ENCODE measurements around the gene TSPAN17. TPM values are rescaled to one million over a fixed set of nuclear protein-coding genes. Genes with fewer than 3 reads are reported as not detected.

TSPAN17 gene
- total RNA-seq, 6 experiments from 2014 or later: 10.9 to 20.8 (median 13.6) TPM

DNA sequence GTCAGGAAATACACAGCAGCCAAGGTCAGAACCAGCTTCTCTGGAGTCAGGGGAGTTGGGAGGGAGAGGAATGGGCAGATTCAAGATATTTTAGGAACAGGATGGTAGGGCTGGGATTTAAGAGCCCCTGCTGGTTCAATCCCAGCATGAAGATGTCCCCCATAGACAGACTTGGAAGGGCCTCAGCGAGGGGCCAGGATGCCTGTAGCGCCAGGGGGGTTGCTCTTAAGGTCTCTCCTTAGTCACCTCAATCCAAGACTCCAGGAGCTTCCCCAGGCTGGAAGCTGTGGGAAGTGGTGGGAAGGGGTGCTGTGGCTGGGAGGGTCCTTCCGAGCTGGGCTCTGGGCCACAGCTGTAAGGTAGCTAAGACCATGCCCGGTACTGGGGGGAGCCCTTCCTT, 8.1 kb upstream of the TSPAN17 start:
- TF ChIP-seq, protein P1, sequence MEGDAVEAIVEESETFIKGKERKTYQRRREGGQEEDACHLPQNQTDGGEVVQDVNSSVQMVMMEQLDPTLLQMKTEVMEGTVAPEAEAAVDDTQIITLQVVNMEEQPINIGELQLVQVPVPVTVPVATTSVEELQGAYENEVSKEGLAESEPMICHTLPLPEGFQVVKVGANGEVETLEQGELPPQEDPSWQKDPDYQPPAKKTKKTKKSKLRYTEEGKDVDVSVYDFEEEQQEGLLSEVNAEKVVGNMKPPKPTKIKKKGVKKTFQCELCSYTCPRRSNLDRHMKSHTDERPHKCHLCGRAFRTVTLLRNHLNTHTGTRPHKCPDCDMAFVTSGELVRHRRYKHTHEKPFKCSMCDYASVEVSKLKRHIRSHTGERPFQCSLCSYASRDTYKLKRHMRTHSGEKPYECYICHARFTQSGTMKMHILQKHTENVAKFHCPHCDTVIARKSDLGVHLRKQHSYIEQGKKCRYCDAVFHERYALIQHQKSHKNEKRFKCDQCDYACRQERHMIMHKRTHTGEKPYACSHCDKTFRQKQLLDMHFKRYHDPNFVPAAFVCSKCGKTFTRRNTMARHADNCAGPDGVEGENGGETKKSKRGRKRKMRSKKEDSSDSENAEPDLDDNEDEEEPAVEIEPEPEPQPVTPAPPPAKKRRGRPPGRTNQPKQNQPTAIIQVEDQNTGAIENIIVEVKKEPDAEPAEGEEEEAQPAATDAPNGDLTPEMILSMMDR (IDR thresholded peaks at IDR 0.05): no peak
- TF ChIP-seq POLR2A (IDR thresholded peaks at IDR 0.05): no peak
- WGBS (ENCODE audit: insufficient coverage, low coverage, low lambda C conversion rate, missing lambda C conversion rate): 100% methylated on average over 1 of the region's 4 CpGs
- Histone ChIP-seq H3K9me3 (no peaks in the 10 kb centered on the region), H3K36me3 (no peaks in the 10 kb centered on the region), H3K27ac (no peak overlapping the region), H3K27me3 (no peaks in the 10 kb centered on the region), H3K4me1 (no peaks in the 10 kb centered on the region), H3K4me3 (no peak overlapping the region)
- no peak for DNase-seq
- ATAC-seq: no peak
- intact Hi-C loops (cut with DNase I): no loop called here

DNA sequence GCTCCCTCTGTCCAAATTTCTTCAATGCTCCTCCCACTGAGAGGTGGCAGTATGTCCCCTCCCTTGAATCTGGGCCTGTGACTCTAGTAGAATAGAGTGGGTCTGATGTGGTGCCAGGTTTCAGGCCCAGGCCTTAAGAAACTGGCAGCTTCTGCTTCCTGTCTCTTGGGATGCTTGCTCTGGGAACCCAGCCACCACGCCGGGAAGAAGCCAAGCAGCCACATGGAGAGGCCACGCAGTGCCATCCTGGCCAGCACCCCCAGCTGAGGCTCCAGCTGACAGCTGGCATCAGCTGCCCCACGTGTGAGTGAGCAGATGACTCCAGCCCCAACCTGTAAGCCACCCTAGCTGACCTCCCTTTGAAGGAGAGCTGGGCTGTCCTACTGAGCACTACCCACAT, 7.3 kb upstream of the TSPAN17 start:
- no peak for DNase-seq
- H3K4me1 ChIP-seq: no peaks in the 10 kb centered on the region
- TF ChIP-seq POLR2A (IDR thresholded peaks at IDR 0.05): no peak
- TF ChIP-seq, protein P1 (IDR thresholded peaks at IDR 0.05): no peak
- no peaks in the 10 kb centered on the region for H3K27me3 ChIP-seq
- no peak overlapping the region for H3K27ac ChIP-seq
- intact Hi-C loops (cut with DNase I): no loop called here
- no peak for ATAC-seq
- no peaks in the 10 kb centered on the region for H3K9me3 ChIP-seq
- no peaks in the 10 kb centered on the region for H3K36me3 ChIP-seq
- no peak overlapping the region for H3K4me3 ChIP-seq
- no CpG with 5 or more reads among the region's 4 CpGs for WGBS (ENCODE audit: insufficient coverage, low coverage, low lambda C conversion rate, missing lambda C conversion rate)

DNA sequence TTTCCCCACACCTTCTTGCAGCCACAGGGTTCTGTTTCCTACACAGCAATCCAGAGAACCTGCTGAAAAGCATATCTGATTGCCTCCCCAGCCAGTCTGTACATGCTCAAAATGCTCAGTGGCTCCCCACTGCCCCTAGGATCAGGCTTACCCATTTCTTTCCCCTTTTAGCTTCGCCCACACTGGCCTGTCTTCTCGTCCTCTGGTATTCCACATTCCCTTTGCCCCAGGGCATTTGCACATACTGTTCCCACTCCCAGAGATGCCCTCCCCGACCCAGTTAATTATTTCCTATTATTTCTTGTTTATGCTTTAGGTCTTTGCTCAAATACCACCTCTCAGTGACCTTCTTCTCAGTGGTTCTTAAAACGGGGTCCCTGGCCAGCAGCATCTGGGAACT, 6.7 kb upstream of the TSPAN17 start:
- Histone ChIP-seq H3K4me3 (no peak overlapping the region), H3K9me3 (no peaks in the 10 kb centered on the region), H3K36me3 (no peaks in the 10 kb centered on the region), H3K27me3 (no peaks in the 10 kb centered on the region), H3K4me1 (no peaks in the 10 kb centered on the region), H3K27ac (no peak overlapping the region)
- DNase-seq (no peak), ATAC-seq (no peak)
- intact Hi-C loops (cut with DNase I): no loop called here
- TF ChIP-seq POLR2A (IDR thresholded peaks at IDR 0.05): no peak
- TF ChIP-seq, protein P1 (IDR thresholded peaks at IDR 0.05): no peak
- 77% methylated on average over 4 of the region's 4 CpGs for WGBS (ENCODE audit: insufficient coverage, low coverage, low lambda C conversion rate, missing lambda C conversion rate)

DNA sequence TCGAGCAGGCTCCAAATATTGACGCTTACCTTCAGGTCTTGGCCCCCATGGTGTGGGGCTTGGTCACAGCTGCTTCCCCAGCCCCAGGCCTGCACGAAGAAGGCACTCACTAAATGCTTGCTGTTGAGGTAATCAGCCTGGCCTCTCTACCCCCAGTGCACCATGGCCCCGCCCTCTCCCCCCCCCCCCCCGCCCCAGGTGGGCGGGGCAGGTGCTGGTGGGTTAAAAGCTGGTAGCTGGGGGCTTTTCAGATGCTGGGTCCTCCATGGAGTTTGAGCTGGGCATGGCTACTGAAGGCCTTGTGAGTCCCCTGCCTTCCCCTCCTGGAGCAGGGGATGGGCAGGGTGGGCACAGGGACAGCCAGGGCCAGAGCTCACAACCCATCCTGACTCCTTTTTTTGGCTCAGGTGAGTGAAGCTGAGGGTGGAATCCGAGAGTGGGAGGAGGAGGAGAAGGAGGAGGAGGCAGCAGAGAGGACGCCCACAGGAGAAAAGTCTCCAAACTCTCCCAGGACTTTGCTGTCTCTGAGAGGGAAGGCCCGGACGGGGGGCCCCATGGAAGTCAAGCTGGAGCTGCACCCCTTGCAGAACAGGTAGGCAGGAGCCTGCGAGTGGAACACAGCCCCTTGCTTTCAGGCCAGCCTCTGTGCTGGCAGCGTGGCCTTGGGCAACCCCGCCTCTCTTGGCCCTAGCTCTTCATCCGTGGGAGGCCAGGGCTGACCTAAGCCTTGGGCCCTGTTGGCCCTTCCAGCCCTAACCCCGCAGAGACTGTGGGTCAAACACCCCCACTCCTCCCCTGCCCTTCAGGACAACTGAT, 4.4 kb upstream of the TSPAN17 start:
- ATAC-seq: peak in 1 of 4 donors; percentile 19
- 0% methylated on average over 1 of the region's 15 CpGs for WGBS (ENCODE audit: insufficient coverage, low coverage, low lambda C conversion rate, missing lambda C conversion rate)

More for the DNA sequence above, 4.4 kb upstream of the TSPAN17 start:
- no peaks in the 10 kb centered on the region for H3K27me3 ChIP-seq
- H3K36me3 ChIP-seq: no peaks in the 10 kb centered on the region
- H3K9me3 ChIP-seq: no peaks in the 10 kb centered on the region
- TF ChIP-seq, protein P1 (IDR thresholded peaks at IDR 0.05): no peak
- no peak for TF ChIP-seq POLR2A (IDR thresholded peaks at IDR 0.05)
- no peak overlapping the region for H3K4me3 ChIP-seq
- intact Hi-C loops (cut with DNase I): no loop called here
- DNase-seq: no peak
- no peak overlapping the region for H3K27ac ChIP-seq
- peaks cover 0 to 4% (median 0%) of the 10 kb centered on the region in 4 donors for H3K4me1 ChIP-seq

Data from right lobe of liver (tissue), 6 donors.